Measurements from ENCODE around the gene ARID5A.

The ARID5A gene

DNA sequence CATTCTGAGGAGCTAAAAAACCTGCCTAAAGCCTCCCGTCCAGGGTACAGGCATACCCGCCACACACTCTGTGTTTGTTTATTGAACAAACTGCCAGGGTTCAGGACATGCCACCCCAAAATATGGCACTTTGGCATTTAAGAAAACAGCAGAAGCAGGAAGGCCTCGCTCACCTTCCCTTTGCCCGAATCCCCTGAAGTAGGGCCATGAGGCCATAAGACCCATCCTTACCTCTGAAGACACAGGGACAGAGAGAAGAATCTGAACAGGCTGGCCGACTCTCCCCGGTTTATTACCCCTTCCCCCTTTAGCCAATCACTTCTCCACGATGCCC is 29.7 kb upstream of the ARID5A start:
- no peak for DNase-seq

DNA sequence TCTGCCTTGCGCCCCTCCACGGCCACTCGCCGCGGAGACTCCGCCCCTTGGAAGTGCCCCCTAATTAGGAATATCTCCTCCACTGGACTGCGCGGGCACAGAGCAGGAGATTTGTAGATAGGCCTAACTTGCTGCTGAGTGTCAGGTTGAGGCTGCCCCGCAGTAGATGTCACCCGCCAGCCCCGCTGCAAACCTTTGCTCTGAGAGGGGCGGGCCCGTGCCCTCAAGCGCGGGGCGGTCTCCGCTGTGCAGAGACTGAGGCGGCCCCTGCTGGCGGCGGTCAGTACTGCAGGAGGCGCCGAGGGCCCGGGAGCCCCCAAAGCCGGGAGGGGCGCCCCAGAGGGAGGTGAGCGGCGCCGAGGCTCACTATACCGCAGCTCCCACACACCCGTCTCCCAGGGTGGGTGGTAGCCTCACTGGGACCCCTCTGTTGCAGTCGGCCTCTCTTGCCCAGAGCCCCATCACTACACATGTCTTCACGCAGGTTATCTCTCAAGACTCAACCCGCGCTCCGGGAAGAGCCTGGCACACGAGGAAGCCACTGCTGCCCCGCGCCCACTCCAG is 28.5 kb upstream of the ARID5A start:
- DNase-seq = peak; percentile 30 to 47

DNA sequence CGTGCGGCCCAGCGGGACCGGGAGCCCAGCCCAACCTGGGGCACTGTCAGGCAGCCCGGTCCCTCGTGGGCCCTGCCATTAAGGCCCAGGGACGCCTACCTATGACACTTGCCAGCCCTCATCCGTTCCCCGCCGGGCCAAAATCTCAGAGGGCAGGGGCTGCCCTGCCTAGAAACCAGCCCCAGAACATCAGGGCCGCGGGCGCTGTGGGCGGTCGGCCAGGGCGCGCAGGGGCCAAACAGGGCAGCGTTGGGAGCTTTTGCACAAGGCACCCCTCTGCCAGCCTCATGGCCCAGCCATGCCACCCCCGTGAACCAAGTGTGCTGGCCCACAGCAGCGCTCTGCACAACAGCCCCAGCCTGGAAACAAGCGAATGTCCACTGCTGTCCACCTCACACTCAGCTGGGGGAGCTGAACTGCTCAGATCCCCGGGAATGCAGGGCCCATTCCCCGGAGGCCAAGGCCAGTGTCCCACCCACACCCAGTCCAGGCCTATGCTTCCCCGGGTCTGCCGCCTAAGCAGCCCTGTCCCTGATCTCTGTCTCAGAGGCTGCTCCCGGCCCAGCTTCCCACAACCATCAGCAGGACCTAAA is 27.9 kb upstream of the ARID5A start:
- DNase-seq = no peak

DNA sequence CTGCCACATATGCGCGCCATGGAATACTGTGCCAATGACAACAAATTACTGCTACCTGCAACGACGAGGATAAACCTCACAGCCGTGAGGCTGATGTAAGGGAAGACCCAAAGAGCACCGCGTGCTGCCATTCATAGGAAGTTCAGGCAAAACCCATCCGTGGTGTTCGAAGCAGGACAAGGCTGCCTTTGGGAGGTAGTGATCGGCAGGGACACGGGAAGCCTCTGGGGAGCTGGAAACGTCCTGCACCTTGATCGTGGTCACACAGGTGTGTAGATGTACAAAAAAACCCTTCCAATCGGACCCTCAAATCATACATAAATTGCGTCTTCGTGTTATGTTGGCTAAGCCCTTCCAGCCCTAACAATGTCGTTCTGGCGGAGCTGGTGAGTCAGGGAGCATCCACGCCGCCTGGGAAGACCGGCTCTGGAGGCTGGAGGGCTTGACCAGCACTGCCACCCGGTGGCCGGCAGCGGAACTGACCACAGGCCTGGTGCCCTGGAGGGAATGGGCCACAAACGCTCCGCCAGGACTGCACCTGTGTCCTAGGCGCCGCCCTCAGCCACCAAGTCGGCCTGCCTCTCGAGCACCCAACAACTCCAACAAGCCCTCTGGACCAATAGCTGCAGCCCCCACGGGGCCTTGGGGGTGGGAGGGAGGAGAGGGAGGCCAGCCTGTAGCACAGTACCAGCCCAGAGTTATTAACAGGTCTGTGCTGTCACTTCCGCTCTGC is 27.3 kb upstream of the ARID5A start:
- peak; percentile 69 to 75 for DNase-seq

DNA sequence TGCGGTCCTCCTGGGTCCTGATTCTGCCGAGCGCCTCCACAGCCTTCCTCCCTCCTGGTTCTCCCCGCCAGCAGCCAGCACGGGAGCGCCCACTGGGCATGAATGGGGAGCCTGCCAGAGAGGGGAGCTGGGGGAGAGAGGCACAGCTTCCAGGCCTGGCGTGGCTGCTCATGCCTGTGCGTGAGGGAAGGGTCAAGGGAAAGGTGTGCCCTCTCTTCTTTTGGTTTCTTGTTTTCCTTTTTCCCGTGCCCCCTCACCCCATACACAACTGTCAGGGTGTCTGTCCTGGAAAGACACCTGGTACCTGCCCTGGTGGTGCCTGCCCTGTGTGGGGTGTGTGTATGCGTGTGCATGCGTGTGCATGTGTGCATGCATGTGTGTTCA is 26.7 kb upstream of the ARID5A start:
- no peak for DNase-seq

DNA sequence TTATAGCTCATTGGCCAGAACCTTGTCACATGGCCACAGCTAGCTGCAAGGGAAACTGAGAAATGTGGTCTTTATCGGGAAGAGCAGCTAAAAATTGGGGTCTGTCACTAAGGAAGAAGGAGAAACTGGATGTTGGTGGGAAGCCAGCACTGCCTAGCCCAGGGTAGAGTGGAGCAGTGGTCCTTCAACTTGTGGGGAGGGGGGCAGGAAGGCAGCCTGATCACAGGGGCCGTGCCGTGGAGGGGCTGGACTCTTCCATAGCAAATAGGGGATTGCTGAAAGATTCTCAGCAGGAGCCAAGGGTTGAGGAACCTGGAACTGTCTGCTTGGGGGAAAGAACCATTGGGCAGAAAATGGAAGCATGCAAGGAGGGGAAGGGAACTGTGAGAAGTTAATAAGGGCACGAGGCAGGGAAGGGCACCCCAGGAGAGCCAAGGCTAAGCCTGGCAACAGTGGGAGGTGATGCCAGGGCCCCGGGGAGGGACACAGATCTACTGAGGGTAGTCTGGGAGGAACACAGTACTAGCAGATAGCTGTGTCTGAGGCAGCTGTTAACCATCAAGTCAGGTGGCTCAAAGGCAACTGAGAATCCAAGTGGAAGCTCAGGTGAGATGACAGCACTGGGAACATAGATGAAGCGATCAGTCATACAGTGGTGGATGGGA is 25.5 kb upstream of the ARID5A start:
- DNase-seq = no peak

DNA sequence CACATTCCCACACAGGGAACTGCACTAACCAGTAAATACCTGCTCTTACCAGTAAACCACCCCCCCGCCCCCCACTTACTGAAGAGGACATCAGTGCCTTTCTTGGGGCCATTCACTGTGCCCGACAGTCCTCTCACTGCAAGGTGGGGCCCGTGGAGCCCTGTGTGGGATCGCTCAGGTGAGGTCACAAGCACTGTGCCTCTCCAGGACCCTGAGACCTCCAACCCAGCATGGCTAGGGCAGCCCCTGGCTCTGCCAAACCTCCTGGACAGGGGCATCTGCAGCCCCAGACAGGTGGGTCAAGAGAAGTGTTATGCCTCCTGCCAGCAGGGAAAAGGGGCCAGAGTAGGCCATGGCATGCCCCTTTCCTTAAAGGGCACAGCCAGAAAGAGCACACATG is 24.7 kb upstream of the ARID5A start:
- DNase-seq = no peak

DNA sequence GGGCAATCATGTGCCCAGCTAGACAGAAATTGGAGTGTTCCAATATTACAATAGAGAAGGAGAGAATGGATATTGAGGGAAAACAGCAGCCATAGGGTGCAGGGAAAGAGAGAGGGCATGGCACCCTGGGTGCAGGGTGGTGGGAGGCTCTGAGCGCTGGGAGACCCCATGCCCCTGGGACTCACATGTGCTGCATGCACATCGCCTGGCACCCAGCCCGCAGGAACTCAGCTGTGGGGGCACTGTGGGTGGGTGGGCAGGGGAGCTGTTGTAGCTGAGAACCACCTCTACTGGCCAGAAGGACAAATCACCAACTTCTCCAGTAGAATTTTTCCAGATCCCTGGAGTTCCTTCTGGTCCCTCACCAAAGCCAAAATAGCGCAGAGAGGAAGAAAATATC is 24.2 kb upstream of the ARID5A start:
- no peak for DNase-seq

DNA sequence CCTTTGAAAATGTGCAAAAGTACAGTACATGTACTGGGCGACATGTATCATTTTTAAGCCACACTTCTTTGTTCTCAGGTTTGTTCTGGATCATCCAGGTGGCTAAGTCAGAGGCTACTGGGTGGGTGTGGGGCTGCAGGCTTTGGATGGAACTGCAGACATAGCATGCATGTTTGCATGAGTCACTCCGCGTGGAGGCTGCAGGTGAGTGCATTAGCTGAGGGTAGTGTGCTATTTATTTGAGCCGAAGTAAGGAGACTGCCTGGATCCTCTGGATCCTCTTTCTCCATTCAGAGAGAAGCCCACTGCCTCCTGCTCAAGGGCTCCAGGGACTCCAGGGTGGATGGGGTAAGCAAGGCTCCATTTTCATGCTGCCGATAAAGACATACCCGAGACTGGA is 22.0 kb upstream of the ARID5A start:
- DNase-seq = no peak

DNA sequence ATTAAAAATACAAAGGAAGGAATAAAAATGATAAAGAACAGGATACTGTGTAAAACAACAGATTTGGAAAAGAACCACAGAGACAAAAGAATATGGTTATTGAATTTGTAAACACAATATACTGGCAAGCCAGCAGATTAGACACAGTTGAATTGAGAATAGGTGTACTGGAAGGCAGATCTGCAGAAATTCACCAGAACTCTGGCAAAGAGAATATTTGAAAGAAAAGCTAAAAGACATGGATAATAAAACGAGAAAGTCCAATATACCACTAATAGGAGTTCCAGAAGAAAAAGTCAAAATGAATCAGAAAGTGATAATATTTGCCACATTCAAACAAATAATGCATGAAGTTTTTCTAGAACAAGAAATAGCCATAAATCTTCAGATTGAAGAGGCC is 19.5 kb upstream of the ARID5A start:
- DNase-seq = no peak

DNA sequence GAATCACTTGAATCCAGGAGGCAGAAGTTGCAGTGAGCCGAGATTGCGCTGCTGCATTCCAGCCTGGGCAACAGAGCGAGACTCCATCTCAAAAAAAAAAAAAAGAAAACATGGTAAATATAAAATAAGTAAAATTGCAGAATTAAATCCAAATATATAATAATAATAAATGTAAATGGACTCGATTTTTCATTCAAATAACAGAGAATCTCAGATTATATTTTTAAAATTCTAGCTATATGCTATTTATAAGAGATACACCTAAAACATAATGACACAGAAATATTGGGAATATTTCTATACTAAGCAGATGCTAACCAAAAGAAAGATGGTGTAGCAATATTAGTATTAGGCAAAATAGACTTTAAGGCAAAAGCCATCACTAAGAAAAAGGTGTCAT is 16.3 kb upstream of the ARID5A start:
- DNase-seq = no peak

DNA sequence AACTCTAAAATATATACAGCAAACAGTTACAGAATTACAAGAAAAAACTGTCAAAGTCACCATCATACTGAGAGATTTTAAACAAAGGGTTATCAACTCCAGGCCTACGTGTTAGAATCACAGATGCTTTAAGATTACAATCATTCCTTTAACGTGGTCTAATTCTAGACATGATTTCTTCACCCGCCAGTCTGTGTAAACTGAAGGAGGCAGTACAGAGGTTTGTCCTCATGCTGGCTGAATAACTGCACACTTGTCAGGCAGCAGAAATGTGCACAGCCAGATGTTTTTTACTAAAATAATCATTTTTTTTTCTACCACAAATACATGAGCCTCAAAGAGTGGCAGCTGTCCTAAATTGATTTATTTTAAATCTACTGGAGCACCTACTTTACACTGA is 15.9 kb upstream of the ARID5A start:
- DNase-seq = no peak

DNA sequence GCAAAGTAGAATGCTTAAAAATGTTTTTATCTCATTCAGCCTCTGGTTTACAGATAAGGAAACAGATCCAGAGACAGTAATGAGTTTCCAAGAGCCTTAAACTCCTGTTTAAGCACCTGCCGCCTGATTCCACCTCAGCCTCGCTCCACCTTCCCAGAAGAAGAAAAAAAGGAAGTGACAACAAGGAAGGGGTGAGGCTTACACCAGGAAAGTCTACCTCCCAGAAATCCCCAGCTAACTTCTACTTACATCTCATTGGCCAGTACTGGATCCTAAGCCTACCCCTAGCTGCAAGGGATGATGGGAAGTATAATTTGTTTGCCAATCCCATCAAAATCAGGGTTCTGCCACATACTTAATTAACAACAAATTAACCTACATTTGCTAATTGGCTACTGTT is 15.3 kb upstream of the ARID5A start:
- DNase-seq = no peak

DNA sequence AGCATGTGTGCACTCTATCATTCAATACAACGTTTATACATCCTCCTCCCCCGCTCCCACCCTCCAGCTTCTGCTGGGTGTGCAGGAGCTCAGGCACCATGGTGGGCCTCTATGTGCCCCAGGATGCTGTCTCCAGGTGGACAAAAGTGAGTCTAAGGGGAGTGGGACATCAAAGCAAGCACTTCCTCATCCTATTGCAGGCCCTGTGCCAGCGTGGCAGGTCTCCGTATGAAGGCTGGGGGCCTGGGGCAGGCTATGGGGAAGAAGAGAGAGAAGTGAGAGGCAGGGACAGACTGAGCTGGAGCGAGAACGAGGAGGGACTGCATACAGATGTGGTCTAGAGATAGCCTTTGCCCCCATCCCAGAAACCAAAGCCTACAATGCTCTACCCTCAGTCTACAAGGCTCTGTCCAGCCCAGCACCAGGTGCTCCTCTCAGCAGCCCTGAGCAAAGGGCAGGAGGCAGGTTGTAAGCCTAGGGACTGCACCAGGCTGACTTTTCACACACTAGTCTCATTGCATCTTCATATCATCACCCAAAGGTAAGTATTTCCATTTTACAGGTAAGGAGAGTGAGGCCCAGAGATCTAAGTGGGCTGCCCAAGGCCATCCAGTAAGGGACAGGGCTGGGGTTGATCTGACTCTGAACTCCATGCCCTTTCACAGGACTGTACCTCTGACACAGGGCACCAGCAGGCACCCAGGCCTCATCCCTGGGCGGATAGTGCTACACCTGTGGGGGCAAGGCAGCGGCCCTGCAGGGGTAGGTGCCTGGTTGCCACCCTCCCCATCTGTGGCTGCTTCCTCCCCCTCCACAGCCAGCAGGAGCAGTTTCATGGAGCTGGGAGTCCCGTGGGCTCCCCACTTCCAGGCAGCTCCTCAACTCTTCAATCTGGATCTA is 14.0 kb upstream of the ARID5A start:
- DNase-seq = no peak

DNA sequence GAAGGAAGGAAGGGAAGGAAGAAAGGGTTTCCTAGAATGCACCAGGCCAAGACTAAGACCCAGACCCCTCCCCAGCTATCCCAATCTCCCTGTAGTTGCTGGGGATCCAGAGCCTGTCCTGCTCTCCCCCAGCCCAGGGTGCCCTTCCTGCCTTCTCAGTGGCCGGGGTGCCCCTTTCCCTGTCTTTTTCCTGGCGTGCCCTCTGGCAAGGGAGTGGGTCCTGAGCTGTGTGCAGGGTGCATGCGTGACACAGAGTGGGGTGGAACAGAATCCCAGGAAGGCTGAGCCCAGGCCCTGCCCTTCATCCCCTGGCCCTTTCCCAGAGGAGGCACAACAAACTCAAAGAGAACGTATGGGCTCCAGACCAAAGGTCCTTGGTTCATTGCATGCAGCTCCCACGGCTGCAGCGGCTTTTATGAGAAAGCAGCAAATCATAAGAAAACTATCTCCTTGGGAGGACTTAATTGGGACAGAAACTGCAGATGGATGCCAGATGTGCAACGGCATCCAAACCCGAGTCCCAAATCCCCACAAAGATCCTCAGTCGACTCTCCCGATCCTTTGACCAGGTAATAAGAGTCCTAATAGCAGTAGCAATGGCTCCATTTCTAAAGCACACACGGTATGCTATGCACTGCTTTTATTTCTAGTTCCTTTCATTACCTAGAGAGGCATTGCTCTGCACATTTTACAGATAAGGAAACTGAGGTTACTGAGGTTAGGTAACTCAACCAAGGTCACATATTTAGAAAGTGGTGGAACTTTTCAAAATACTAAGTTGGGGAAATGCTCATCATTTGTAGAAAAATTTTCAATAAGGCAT is 12.7 kb upstream of the ARID5A start:
- no peak for DNase-seq

DNA sequence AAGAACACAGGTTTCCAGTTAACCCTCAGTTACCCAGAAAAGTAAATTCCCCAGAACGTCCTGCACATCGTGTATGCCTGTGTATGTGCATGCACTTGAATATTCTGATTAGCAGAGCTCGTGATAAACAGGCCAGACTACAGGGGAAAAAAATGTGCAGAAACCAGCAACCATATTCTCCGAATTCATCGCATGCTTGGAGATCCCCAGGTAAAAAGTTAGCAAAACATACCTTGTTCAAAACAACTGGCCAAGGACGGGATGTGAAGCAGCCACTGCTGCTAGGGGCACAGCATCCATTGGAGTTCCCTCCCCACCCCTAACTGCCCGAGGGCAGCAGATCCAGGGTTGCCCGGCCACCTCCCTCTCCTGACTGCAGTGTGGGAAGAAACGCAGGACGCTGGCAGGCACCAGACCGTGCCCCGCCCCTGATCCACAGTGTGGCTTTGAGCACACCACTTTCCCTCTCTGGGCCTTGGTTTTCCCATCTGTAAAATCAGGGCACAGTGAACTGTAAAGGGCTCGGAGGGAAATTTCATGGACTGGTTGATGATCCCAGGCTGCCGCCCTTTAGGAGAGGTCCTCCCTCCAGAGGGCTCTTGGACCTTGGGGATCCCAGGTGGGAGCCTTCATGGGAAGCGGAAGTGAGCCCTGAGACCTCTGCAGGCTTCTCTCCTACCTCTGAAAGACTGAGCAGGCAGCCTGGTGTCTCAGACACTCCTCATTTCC is 11.9 kb upstream of the ARID5A start:
- DNase-seq = no peak

DNA sequence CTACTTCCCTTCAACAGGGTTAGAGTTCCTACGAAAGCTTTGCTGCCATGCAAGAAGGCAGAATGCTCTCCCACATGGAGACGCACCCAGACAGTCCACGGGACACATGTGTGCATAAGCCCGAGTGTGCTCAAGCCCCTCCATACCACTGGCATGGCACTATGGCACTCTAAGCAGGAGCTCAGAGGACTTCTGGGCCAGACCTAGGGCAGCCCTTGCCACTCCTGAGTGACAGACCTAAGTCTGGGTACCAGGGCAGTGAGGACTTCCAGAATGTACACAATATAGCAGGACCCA is 11.4 kb upstream of the ARID5A start:
- DNase-seq = no peak

DNA sequence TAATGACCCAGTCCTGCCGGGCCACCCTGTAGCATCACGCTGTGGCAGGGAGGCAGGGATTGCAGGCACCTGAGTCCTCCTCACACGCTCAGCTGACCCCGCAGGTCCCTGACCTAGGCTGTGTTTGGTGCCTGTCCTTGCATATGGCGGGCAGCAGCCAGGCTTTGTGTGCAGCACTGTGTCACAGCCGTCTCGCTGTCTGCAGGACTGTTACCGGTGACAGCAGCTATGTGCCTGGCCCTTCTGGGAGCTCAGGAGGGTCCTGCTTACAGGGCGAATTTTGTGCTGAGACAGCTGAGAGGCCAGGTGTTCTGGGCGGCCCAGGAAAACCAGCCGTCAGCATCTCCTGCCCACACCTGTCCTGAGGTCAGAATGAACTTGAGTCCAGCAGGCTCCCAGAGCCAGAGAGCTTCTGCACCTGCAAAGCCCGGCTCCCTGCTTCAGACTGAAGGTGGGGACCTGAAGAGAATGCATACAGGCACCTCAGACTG is 10.4 kb upstream of the ARID5A start:
- DNase-seq = no peak

DNA sequence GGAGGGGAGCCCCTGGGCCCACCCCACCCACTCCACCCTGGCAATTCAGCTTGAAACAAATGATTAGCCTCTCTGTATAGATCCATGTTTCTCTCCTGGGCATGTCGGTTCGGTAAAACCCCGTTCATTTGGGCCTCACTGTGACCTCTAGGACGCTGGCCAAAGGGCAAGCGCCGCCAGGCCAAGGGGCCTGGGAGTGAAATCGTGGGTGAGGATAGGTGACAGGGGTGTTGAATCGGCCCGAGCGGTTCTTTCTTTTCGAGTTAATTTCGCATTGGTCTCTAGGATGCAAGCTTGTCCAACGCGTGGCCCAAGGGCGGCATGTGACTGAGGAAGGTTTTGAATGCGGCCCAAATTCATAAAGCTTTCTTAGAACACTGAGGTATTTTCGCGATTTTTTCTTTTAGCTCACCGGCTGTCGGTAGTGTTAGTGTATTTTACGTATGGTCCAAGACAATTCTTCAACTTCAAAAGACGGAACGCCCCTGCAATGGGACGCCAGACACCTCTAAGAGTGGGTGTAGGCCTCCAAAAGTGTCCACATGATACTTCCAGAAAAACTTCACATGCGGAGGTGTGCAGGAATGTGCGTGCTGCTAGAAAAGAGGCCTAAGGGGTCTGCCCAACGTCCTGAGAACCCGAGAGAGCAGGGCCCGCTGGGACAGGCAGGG is 9.8 kb upstream of the ARID5A start:
- no peak for DNase-seq

DNA sequence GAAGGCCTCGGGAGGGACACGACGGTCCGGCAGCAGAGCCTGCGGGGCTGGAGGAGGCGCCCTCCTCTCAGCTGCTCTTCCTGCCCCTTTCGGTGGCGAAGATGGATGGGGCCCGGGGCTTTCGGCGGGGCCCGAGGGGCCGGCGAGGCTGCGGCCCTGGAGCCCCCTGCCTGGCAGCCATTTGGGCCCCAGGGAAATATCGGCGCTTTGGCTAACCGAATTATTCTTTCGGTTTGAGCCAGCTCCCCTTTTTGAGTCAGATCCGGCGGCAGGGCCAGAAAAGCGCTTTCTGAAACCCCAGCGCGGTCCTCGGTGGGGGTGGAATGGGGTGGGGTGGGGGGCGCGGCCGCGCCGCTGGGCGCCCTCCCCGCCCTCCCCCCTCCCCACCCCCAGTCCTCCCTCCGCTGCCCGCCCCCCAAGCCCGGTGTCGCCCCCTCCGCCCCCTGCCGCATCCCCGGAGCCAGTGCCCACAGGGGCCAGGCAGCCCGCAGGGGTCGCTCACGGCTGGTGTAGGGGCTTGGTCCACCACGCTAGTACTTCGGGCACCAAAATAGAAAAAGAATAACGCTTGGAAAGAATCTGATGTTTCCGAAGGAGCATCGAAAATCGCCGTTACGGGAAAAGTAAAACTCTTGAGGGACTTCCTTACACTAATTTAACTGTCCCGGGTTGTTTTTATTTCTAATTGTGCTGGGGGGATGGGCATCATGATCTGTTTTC is 9.1 kb upstream of the ARID5A start:
- peak in 1 of 2 donors; percentile 20 for DNase-seq

All from hippocampal formation (tissue), 2 donors.